A673 (cell line): ENCODE results near the gene CCM2. TPM values are rescaled to one million over a fixed set of nuclear protein-coding genes. Genes with fewer than 3 reads are reported as not detected.

Experiments
- BruUV-seq: library from RNA; stranded (reverse); fragments of 400-500 nt; replicated peaks from 2 replicates; lab custom pipeline; 2021; lab: Mats Ljungman, UMichigan
- CTCF ChIA-PET: fragments of 300-600 bp; sonication (Branson Sonifier 250); formaldehyde crosslinking; loops from one replicate; lab custom pipeline; 2022; ENCODE audit warnings: antibody characterized with exemption; lab: Charles Lee
- POLR2A ChIA-PET: fragments of 300-600 bp; sonication (Branson Sonifier 250); formaldehyde crosslinking; loops from one replicate; lab custom pipeline; 2022; ENCODE audit warnings: antibody characterized with exemption; ENCODE audit not compliant: low non-redundant PET; lab: Charles Lee
- DNase-seq: peaks from one replicate; pipeline ENCODE4 v3.0.0-alpha.2; 2015; ENCODE audit warnings: low spot score
- H3K27ac ChIP-seq: fragments of 200-600 bp; sonication (generic); 2 replicates; pipeline ENCODE4 v1.5.1; 2016; ENCODE audit warnings: mixed run types, low read depth, mild to moderate bottlenecking, mixed read lengths, antibody characterized with exemption, low read length; ENCODE audit not compliant: poor library complexity, severe bottlenecking
- H3K27me3 ChIP-seq: fragments of 200-600 bp; sonication (generic); replicated peaks from 2 replicates; pipeline ENCODE4 v1.6.1; 2017; ENCODE audit warnings: mixed run types, low read depth, mild to moderate bottlenecking, mixed read lengths, antibody characterized with exemption, low read length; ENCODE audit not compliant: insufficient read depth, poor library complexity
- H3K36me3 ChIP-seq: fragments of 200-600 bp; sonication (generic); 2 replicates; pipeline ENCODE4 v1.6.1; 2016; ENCODE audit warnings: mixed run types, mild to moderate bottlenecking, mixed read lengths, antibody characterized with exemption, low read length; ENCODE audit not compliant: insufficient read depth, poor library complexity, severe bottlenecking
- H3K4me1 ChIP-seq: fragments of 200-600 bp; sonication (generic); 2 replicates; pipeline ENCODE4 v1.6.1; 2017; ENCODE audit warnings: mixed run types, mild to moderate bottlenecking, mixed read lengths, antibody characterized with exemption, low read length; ENCODE audit not compliant: insufficient read depth, poor library complexity, severe bottlenecking
- H3K4me3 ChIP-seq: fragments of 200-600 bp; sonication (generic); 2 replicates; pipeline ENCODE4 v1.5.1; 2016; ENCODE audit warnings: low read depth, mixed run types, mild to moderate bottlenecking, mixed read lengths, low read length; ENCODE audit not compliant: poor library complexity, severe bottlenecking
- H3K9me3 ChIP-seq: fragments of 200-600 bp; sonication (generic); 2 replicates; pipeline ENCODE4 v1.6.1; 2016; ENCODE audit warnings: mixed run types, low read depth, mild to moderate bottlenecking, mixed read lengths, antibody characterized with exemption, low read length; ENCODE audit not compliant: poor library complexity, severe bottlenecking
- CTCF ChIP-seq: fragments of 300-800, 200-600 bp; sonication (generic); conservative IDR thresholded peaks from 2 replicates; pipeline ENCODE4 v1.5.1; 2017; ENCODE audit warnings: low read depth, mild to moderate bottlenecking, antibody characterized with exemption, low read length, moderate library complexity, mixed read lengths
- EZH2 ChIP-seq: fragments of 200-600 bp; sonication (generic); IDR thresholded peaks from 2 replicates; pipeline ENCODE4 v1.6.1; 2017; ENCODE audit warnings: borderline replicate concordance, low read depth, mild to moderate bottlenecking, mixed read lengths, antibody characterized with exemption, low read length; ENCODE audit not compliant: poor library complexity, severe bottlenecking
- intact Hi-C: fragments of 100-400 bp; cut with micrococcal nuclease; formaldehyde crosslinking; loops from one replicate; pipeline ENCODE4 v1.10.0; 2022; ENCODE audit not compliant: unreplicated experiment
- total RNA-seq: library from RNA; stranded (reverse); gene quantifications from 2 replicates; pipeline ENCODE4 v1.2.3, GENCODE V29; 2021

Gene CCM2
- total RNA-seq, 1 experiment from 2014 or later = 35.2 TPM

- intact Hi-C loops = no loop called here
- TF ChIP-seq CTCF (no peak), EZH2 (no peak)
Observed at GRCh38 chr7:45092100-45092930, 92.3 kb downstream of the CCM2 start.

GRCh38 chr7:45092931-45093235, 92.9 kb downstream of the CCM2 start:
- no TSS peak for BruUV-seq
- ChIA-PET CTCF (no interaction called here), POLR2A (no interaction called here)
- TF ChIP-seq CTCF = no peak
- no peak for TF ChIP-seq EZH2
- Histone ChIP-seq H3K27me3 (no peaks in the 10 kb centered on the region), H3K27ac (no peak overlapping the region), H3K4me1 (no peaks in the 10 kb centered on the region), H3K4me3 (no peak overlapping the region), H3K36me3 (no peaks in the 10 kb centered on the region), H3K9me3 (no peaks in the 10 kb centered on the region)
- intact Hi-C loops = no loop called here
- DNase-seq = no peak

More at GRCh38 chr7:45092100-45092930, 92.3 kb downstream of the CCM2 start:
- Histone ChIP-seq H3K27me3 (no peaks in the 10 kb centered on the region), H3K27ac (no peak overlapping the region), H3K9me3 (no peaks in the 10 kb centered on the region), H3K36me3 (no peaks in the 10 kb centered on the region), H3K4me1 (no peaks in the 10 kb centered on the region), H3K4me3 (no peak overlapping the region)
- no TSS peak for BruUV-seq
- DNase-seq = no peak
- ChIA-PET CTCF (no interaction called here), POLR2A (no interaction called here)

- no peak for DNase-seq
- CTCF ChIA-PET = no interaction called here
- Histone ChIP-seq H3K9me3 (no peaks in the 10 kb centered on the region), H3K4me1 (no peaks in the 10 kb centered on the region), H3K27me3 (no peaks in the 10 kb centered on the region), H3K4me3 (no peak overlapping the region), H3K36me3 (peaks cover 59% of the 10 kb centered on the region), H3K27ac (no peak overlapping the region)
- intact Hi-C loops = no loop called here
- POLR2A ChIA-PET = no interaction called here
- TF ChIP-seq CTCF = no peak
- no peak for TF ChIP-seq EZH2
- BruUV-seq = no TSS peak
Observed at GRCh38 chr7:45098983-45099839, 99.2 kb downstream of the CCM2 start.
